ENCODE measurements around the gene AQP9. TPM values are rescaled to one million over a fixed set of nuclear protein-coding genes. Genes with fewer than 3 reads are reported as not detected.
"Not testable (repeated sequence)": the region's sequence is repeated elsewhere in the genome, so short reads cannot be mapped to it uniquely, and the experiment has no call there.

Gene AQP9
- total RNA-seq, 2 donors from 2014 or later: 0.78 to 3.5 TPM

GRCh38 chr15:58206151-58206550 is 68.0 kb downstream of the AQP9 start:
- H3K4me3 Mint-ChIP-seq: no peak overlapping the region
- H3K4me1 Mint-ChIP-seq: peaks cover 5% of the 10 kb centered on the region
- H3K9me3 ChIP-seq (ENCODE audit: control insufficient read depth, low read length, poor library complexity, severe bottlenecking): no peaks in the 10 kb centered on the region
- DNase-seq (no peak), ATAC-seq (no peak)
- H3K27ac Mint-ChIP-seq: no peak overlapping the region
- H3K36me3 Mint-ChIP-seq (ENCODE audit: low read depth): no peaks in the 10 kb centered on the region
- no peaks in the 10 kb centered on the region for H3K27me3 Mint-ChIP-seq

DNA sequence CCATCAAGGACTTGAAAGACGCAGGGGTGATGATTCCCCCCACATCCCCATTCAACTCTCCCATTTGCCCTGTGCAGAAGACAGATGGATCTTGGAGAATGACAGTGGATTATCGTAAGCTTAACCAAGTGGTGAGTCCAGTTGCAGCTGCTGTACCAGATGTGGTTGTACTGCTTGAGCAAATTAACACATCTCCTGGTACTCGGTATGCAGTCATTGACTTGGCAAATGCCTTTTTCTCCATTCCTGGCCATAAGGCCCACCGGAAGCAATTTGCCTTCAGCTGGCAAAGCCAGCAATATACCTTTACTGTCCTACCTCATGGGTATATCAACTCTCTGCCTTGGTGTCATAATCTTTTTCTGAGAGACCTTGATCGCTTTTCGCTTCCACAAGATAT is 70.0 kb downstream of the AQP9 start:
- H3K9me3 ChIP-seq (ENCODE audit: control insufficient read depth, low read length, poor library complexity, severe bottlenecking); H3K4me1 Mint-ChIP-seq; H3K4me3 Mint-ChIP-seq; H3K36me3 Mint-ChIP-seq (ENCODE audit: low read depth); ATAC-seq; DNase-seq; H3K27me3 Mint-ChIP-seq: not testable (repeated sequence)
- peak overlapping the region; percentile 66 for H3K27ac Mint-ChIP-seq

GRCh38 chr15:58209007-58209481 is 70.9 kb downstream of the AQP9 start:
- not testable (repeated sequence) for H3K4me3 Mint-ChIP-seq; H3K27me3 Mint-ChIP-seq; H3K9me3 ChIP-seq (ENCODE audit: control insufficient read depth, low read length, poor library complexity, severe bottlenecking); H3K36me3 Mint-ChIP-seq (ENCODE audit: low read depth); H3K4me1 Mint-ChIP-seq
- H3K27ac Mint-ChIP-seq: peak overlapping the region; percentile 66
- DNase-seq: peak in 2 of 3 donors; percentile 32 to 51
- ATAC-seq: peak; percentile 94

- not testable (repeated sequence) for ATAC-seq; H3K9me3 ChIP-seq (ENCODE audit: control insufficient read depth, low read length, poor library complexity, severe bottlenecking); DNase-seq; H3K4me3 Mint-ChIP-seq; H3K27me3 Mint-ChIP-seq; H3K36me3 Mint-ChIP-seq (ENCODE audit: low read depth); H3K4me1 Mint-ChIP-seq
- peak overlapping the region; percentile 66 for H3K27ac Mint-ChIP-seq
Observed at GRCh38 chr15:58210031-58210430, 71.8 kb downstream of the AQP9 start.

DNA sequence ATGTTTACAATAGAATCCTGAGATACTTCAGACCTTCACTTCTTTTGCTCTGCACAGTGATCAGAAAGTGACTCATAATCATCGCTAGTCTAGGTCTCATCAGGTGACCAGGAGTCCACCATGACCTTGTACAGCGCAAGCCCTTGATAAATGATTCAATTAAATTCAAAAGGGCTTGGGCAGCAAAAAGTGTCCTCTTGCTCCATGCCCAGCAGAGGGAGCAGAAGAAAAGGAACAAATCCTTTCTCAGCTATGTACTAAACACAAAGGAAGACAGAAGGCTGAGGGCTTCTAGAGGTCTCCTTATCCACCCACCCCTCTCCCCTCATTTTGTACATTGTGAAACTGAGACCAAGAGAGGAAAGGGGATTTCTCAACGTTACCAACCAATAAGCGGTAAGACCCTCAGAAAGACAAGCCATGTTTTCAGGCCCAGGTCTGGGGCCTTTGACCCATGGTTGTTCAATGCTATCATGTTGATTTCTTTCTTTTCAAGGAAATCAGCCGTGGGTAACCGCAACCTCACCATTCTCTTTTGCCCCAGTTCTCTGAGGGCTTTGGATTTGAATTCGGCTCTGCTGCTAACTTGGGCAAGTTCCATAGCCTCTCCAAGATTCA is 74.8 kb downstream of the AQP9 start:
- ATAC-seq (no peak), DNase-seq (no peak)
- H3K4me1 Mint-ChIP-seq: peaks cover 10% of the 10 kb centered on the region
- H3K4me3 Mint-ChIP-seq: no peak overlapping the region
- H3K9me3 ChIP-seq (ENCODE audit: control insufficient read depth, low read length, poor library complexity, severe bottlenecking): no peaks in the 10 kb centered on the region
- H3K27ac Mint-ChIP-seq: no peak overlapping the region
- H3K27me3 Mint-ChIP-seq: peaks cover 6% of the 10 kb centered on the region
- no peaks in the 10 kb centered on the region for H3K36me3 Mint-ChIP-seq (ENCODE audit: low read depth)

- ATAC-seq (no peak), DNase-seq (no peak)
- H3K4me3 Mint-ChIP-seq: no peak overlapping the region
- H3K27ac Mint-ChIP-seq: peak overlapping the region; percentile 9
- peaks cover 6% of the 10 kb centered on the region for H3K27me3 Mint-ChIP-seq
- no peaks in the 10 kb centered on the region for H3K9me3 ChIP-seq (ENCODE audit: control insufficient read depth, low read length, poor library complexity, severe bottlenecking)
- H3K36me3 Mint-ChIP-seq (ENCODE audit: low read depth): no peaks in the 10 kb centered on the region
- H3K4me1 Mint-ChIP-seq: peaks cover 10% of the 10 kb centered on the region
Observed at GRCh38 chr15:58213587-58214338, 75.6 kb downstream of the AQP9 start.

GRCh38 chr15:58214591-58215340 is 76.6 kb downstream of the AQP9 start:
- no peaks in the 10 kb centered on the region for H3K36me3 Mint-ChIP-seq (ENCODE audit: low read depth)
- no peaks in the 10 kb centered on the region for H3K9me3 ChIP-seq (ENCODE audit: control insufficient read depth, low read length, poor library complexity, severe bottlenecking)
- H3K27me3 Mint-ChIP-seq: peaks cover 6% of the 10 kb centered on the region
- no peak for DNase-seq
- no peak overlapping the region for H3K4me3 Mint-ChIP-seq
- H3K27ac Mint-ChIP-seq: peak overlapping the region; percentile 9
- peaks cover 5% of the 10 kb centered on the region for H3K4me1 Mint-ChIP-seq
- no peak for ATAC-seq

- H3K4me3 Mint-ChIP-seq: no peak overlapping the region
- H3K9me3 ChIP-seq (ENCODE audit: control insufficient read depth, low read length, poor library complexity, severe bottlenecking): no peaks in the 10 kb centered on the region
- ATAC-seq (no peak), DNase-seq (no peak)
- no peaks in the 10 kb centered on the region for H3K36me3 Mint-ChIP-seq (ENCODE audit: low read depth)
- H3K27ac Mint-ChIP-seq: no peak overlapping the region
- H3K27me3 Mint-ChIP-seq: peaks cover 9% of the 10 kb centered on the region
- peaks cover 5% of the 10 kb centered on the region for H3K4me1 Mint-ChIP-seq
Observed at GRCh38 chr15:58217460-58217859, 79.3 kb downstream of the AQP9 start.

DNA sequence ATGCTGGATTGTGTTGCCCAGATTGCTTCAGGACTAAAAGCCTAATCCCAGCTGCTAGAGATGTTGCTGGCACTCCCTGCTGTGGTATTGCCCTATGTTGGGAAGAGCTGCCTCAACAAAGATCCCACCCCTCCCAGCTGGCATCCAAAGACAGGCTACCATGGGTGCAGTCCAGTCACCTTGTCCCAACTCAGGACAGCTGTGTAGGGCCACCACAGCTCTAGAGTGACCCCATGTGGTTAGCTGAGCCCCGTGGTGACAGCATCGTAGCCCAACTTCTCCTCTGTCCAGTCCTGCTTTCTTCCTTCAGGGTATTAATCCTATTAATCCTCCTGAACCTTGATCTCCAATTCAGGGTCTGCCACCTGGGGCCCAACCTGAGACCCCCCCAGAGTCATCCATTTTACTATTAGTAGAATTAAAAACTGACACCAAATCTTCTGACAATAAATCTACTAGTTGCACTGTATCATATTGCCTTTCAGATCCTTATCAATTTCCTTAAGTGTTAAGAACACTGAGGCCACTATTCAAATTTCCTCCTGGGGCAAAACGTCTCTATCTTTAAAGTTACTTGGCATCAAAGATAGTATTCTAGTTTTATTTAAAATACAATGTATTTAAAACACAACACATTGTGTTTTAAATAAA is 83.5 kb downstream of the AQP9 start:
- no peaks in the 10 kb centered on the region for H3K9me3 ChIP-seq (ENCODE audit: control insufficient read depth, low read length, poor library complexity, severe bottlenecking)
- ATAC-seq: no peak
- Mint-ChIP-seq H3K4me1 (no peaks in the 10 kb centered on the region), H3K27me3 (peaks cover 6% of the 10 kb centered on the region), H3K36me3 (ENCODE audit: low read depth) (no peaks in the 10 kb centered on the region), H3K27ac (no peak overlapping the region), H3K4me3 (no peak overlapping the region)
- no peak for DNase-seq

- Mint-ChIP-seq H3K4me1 (no peaks in the 10 kb centered on the region), H3K27ac (no peak overlapping the region), H3K36me3 (ENCODE audit: low read depth) (no peaks in the 10 kb centered on the region), H3K4me3 (no peak overlapping the region), H3K27me3 (peaks cover 6% of the 10 kb centered on the region)
- H3K9me3 ChIP-seq (ENCODE audit: control insufficient read depth, low read length, poor library complexity, severe bottlenecking): no peaks in the 10 kb centered on the region
- ATAC-seq (no peak), DNase-seq (no peak)
Observed at GRCh38 chr15:58222679-58223078, 84.5 kb downstream of the AQP9 start.

GRCh38 chr15:58223432-58223831 is 85.3 kb downstream of the AQP9 start:
- ATAC-seq: no peak
- no peak overlapping the region for H3K27ac Mint-ChIP-seq
- H3K4me3 Mint-ChIP-seq: no peak overlapping the region
- no peaks in the 10 kb centered on the region for H3K9me3 ChIP-seq (ENCODE audit: control insufficient read depth, low read length, poor library complexity, severe bottlenecking)
- peaks cover 4% of the 10 kb centered on the region for H3K4me1 Mint-ChIP-seq
- no peaks in the 10 kb centered on the region for H3K36me3 Mint-ChIP-seq (ENCODE audit: low read depth)
- no peak for DNase-seq
- peaks cover 11% of the 10 kb centered on the region for H3K27me3 Mint-ChIP-seq

GRCh38 chr15:58224068-58224467 is 85.9 kb downstream of the AQP9 start:
- Mint-ChIP-seq H3K4me1 (peaks cover 11% of the 10 kb centered on the region), H3K27me3 (peaks cover 18% of the 10 kb centered on the region), H3K36me3 (ENCODE audit: low read depth) (no peaks in the 10 kb centered on the region), H3K4me3 (no peak overlapping the region), H3K27ac (no peak overlapping the region)
- H3K9me3 ChIP-seq (ENCODE audit: control insufficient read depth, low read length, poor library complexity, severe bottlenecking): no peaks in the 10 kb centered on the region
- ATAC-seq (no peak), DNase-seq (no peak)

Measured in T-helper 17 cell (primary cell).